NCI-H2227 (cell line): ENCODE measurements around the gene SLAMF9.

ENCODE experiments used
- DNase-seq: peaks from one replicate; lab custom pipeline; 2025; ENCODE audit not compliant: unreplicated experiment; lab: John Stamatoyannopoulos, UW

Gene SLAMF9

GRCh38 chr1:159977364-159978106 lies 23.5 kb upstream of the SLAMF9 start:
- no peak for DNase-seq

GRCh38 chr1:159974350-159974965 lies 20.4 kb upstream of the SLAMF9 start:
- no peak for DNase-seq

GRCh38 chr1:159973350-159973940 lies 19.4 kb upstream of the SLAMF9 start:
- no peak for DNase-seq

- no peak for DNase-seq
Measured at GRCh38 chr1:159972443-159973205, 18.6 kb upstream of the SLAMF9 start.

GRCh38 chr1:159970932-159971342 lies 16.9 kb upstream of the SLAMF9 start:
- peak; percentile 10 for DNase-seq

- DNase-seq = no peak
Measured at GRCh38 chr1:159968901-159969300, 14.9 kb upstream of the SLAMF9 start.

- no peak for DNase-seq
Measured at GRCh38 chr1:159965263-159965662, 11.2 kb upstream of the SLAMF9 start.

- no peak for DNase-seq
Measured at GRCh38 chr1:159964144-159964543, 10.1 kb upstream of the SLAMF9 start.

GRCh38 chr1:159962176-159962575 lies 8.1 kb upstream of the SLAMF9 start:
- DNase-seq = no peak

- DNase-seq = no peak
Measured at GRCh38 chr1:159961636-159962035, 7.6 kb upstream of the SLAMF9 start.

- no peak for DNase-seq
Measured at GRCh38 chr1:159960721-159961381, 6.8 kb upstream of the SLAMF9 start.

GRCh38 chr1:159959451-159959850 lies 5.4 kb upstream of the SLAMF9 start:
- DNase-seq = no peak

- DNase-seq = no peak
Measured at GRCh38 chr1:159958719-159959380, 4.8 kb upstream of the SLAMF9 start.

GRCh38 chr1:159957824-159958268 lies 3.8 kb upstream of the SLAMF9 start:
- no peak for DNase-seq

- no peak for DNase-seq
Measured at GRCh38 chr1:159955456-159955855, 1.4 kb upstream of the SLAMF9 start.

- DNase-seq = no peak
Measured at GRCh38 chr1:159952932-159953331, 1.1 kb downstream of the SLAMF9 start.

GRCh38 chr1:159951551-159951950 lies 2.5 kb downstream of the SLAMF9 start:
- no peak for DNase-seq

GRCh38 chr1:159951016-159951415 lies 3.0 kb downstream of the SLAMF9 start:
- DNase-seq = no peak

- DNase-seq = no peak
Measured at GRCh38 chr1:159949981-159950381, 4.1 kb downstream of the SLAMF9 start.

GRCh38 chr1:159949123-159949522 lies 4.9 kb downstream of the SLAMF9 start:
- DNase-seq = no peak
